ENCODE data around the gene CCNT2. TPM values are rescaled to one million over a fixed set of nuclear protein-coding genes. Genes with fewer than 3 reads are reported as not detected.

The CCNT2 gene
- total RNA-seq, 4 donors from 2014 or later, result 26.2 to 61.9 (median 48.0) TPM

DNA sequence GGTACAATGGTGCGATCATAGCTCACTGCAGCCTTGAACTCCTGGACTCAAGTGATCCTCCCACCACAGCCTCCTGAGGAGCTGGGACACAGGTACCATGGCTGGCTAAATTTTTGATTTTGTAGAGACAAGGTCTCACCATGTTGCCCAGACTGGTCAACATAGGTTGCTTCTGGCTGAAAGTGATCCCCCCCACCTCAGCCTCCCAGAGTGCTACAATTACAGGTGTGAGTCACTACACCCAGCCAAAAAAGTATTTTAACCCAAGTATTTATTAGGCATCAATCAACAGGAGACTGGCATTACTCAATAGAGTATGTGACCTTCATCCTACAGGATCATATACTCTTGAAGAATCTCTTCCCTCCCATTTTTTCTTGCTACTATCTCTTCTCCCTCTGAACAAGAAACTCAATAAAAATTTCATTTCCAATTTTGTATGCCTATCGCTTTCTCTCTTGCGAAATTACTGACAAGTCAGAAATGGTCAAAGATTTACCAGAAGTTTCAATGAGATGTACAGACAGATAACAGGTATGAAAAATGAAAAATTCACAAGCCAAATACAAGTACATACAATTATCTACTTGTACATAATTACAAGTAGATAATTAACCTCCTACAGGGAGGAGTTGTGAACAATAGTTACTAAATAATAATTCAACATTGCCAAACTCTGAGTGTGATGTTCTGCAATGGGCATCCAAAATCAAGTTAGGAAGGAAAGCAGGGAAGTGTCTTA lies 34.9 kb upstream of the CCNT2 start:
- no peaks in the 10 kb centered on the region for H3K27me3 ChIP-seq
- no peaks in the 10 kb centered on the region for H3K4me1 ChIP-seq
- no peak overlapping the region for H3K27ac ChIP-seq
- DNase-seq, result no peak
- H3K4me3 ChIP-seq, result no peak overlapping the region
- H3K9me3 ChIP-seq, result no peaks in the 10 kb centered on the region
- no peaks in the 10 kb centered on the region for H3K36me3 ChIP-seq
- TF ChIP-seq POLR2A (IDR thresholded peaks at IDR 0.05), result no peak
- TF ChIP-seq, protein P1, sequence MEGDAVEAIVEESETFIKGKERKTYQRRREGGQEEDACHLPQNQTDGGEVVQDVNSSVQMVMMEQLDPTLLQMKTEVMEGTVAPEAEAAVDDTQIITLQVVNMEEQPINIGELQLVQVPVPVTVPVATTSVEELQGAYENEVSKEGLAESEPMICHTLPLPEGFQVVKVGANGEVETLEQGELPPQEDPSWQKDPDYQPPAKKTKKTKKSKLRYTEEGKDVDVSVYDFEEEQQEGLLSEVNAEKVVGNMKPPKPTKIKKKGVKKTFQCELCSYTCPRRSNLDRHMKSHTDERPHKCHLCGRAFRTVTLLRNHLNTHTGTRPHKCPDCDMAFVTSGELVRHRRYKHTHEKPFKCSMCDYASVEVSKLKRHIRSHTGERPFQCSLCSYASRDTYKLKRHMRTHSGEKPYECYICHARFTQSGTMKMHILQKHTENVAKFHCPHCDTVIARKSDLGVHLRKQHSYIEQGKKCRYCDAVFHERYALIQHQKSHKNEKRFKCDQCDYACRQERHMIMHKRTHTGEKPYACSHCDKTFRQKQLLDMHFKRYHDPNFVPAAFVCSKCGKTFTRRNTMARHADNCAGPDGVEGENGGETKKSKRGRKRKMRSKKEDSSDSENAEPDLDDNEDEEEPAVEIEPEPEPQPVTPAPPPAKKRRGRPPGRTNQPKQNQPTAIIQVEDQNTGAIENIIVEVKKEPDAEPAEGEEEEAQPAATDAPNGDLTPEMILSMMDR (IDR thresholded peaks at IDR 0.05), result no peak

DNA sequence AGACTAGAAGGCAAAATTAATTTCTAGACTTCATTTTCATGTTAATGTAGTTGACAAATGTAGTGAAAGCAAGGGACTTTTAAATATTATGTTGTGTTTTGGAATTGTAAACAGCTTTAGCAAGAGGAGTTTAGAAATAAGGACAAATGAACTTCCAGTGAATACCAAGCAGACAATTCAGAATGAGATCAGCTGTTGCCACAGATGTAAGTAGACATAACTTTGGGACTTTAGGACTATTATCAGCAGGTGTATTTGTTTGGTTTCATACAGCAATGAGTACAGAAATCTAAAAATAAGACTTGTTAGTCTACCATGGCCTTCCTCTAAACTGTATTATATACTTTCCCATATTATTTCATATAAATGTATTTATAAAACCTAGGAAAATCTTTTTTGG lies 34.2 kb upstream of the CCNT2 start:
- H3K9me3 ChIP-seq, result no peaks in the 10 kb centered on the region
- H3K4me1 ChIP-seq, result no peaks in the 10 kb centered on the region
- no peak for DNase-seq
- H3K36me3 ChIP-seq, result no peaks in the 10 kb centered on the region
- H3K27me3 ChIP-seq, result no peaks in the 10 kb centered on the region
- no peak overlapping the region for H3K27ac ChIP-seq
- TF ChIP-seq, protein P1 (IDR thresholded peaks at IDR 0.05), result no peak
- no peak for TF ChIP-seq POLR2A (IDR thresholded peaks at IDR 0.05)
- H3K4me3 ChIP-seq, result no peak overlapping the region

DNA sequence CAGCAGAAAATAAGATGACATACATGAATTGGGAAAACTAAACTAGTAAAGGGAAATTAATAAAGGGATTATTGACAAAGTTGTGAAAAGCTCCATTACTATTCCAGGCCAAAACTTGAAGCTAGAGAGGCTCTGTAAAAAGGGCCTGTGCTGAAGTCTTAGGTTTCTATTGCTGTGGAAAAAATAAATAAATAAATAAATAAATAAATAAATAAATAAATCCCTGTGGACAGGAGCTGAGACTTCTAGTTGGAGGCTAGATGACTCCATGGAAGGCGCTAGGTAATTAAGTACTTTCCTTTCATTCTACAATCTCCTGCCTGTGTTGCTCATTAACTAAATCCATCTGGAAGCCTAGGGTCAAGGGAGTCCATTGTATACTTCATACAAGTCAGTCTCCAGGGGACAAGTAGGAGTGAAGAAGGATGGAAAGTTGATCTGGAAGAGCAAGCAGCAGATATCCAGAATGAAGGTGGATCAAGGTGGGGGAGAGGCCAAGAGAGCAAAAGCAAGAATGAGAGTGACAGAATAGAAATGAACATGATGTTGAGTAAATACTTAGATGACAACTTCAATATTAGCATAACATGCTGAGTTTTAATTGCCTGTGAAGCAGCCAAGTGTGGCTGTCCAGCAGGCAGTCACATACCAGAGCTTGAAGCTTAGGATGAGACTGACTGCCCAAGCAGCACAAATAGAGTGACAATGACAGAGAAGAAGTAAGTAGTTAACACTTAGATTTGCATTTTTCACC lies 26.2 kb upstream of the CCNT2 start:
- H3K36me3 ChIP-seq, result no peaks in the 10 kb centered on the region
- H3K27ac ChIP-seq, result no peak overlapping the region

DNA sequence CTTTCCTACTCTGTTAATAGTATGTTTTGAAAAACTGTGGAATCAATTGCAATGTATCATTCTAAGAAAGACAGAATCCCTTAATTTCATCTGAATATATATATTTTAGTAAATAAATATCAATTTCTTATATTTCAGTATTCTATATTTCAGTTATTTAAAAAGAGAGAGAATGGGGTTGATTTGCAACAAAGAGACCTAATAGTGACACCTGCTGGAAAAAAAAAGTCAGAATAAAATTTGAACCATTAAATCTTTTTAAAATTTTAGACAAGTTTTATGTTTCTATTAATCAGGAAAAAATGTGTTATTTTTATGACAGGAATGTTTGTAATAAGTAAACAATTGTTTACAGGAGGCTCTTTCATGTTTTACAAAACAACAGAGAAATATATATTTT lies 20.7 kb upstream of the CCNT2 start:
- no peak for DNase-seq
- Histone ChIP-seq H3K36me3 (no peaks in the 10 kb centered on the region), H3K9me3 (no peaks in the 10 kb centered on the region), H3K27ac (no peak overlapping the region), H3K4me3 (no peak overlapping the region), H3K27me3 (no peaks in the 10 kb centered on the region), H3K4me1 (no peaks in the 10 kb centered on the region)
- TF ChIP-seq, protein P1 (IDR thresholded peaks at IDR 0.05), result peak in 3 of 6 experiments; percentile 13 to 53 (median 24)
- no peak for TF ChIP-seq POLR2A (IDR thresholded peaks at IDR 0.05)

More for the DNA sequence above, 26.2 kb upstream of the CCNT2 start:
- Histone ChIP-seq H3K27me3 (no peaks in the 10 kb centered on the region), H3K4me1 (no peaks in the 10 kb centered on the region), H3K4me3 (no peak overlapping the region), H3K9me3 (no peaks in the 10 kb centered on the region)
- TF ChIP-seq, protein P1 (IDR thresholded peaks at IDR 0.05), result no peak
- no peak for TF ChIP-seq POLR2A (IDR thresholded peaks at IDR 0.05)
- DNase-seq, result no peak

DNA sequence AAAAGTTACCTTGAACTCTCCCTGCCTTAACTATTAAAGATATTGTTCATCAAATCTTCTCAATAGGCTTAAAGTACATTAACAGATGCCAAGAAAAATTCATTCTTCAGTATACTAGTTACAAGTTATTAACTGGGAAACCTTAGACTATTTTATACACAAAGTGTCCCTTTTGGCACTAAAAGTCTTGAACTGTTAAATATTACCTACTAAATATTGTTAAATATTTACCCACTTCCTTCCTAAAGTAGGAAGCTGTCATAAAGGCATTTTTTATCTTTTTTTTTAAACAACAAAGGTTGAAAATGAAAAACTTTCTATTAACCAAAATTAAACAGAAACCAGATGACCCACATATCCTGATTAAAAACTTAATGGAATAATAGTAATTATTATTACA lies 19.4 kb upstream of the CCNT2 start:
- H3K4me3 ChIP-seq, result no peak overlapping the region
- no peaks in the 10 kb centered on the region for H3K9me3 ChIP-seq
- no peaks in the 10 kb centered on the region for H3K36me3 ChIP-seq
- no peaks in the 10 kb centered on the region for H3K4me1 ChIP-seq
- no peak for TF ChIP-seq POLR2A (IDR thresholded peaks at IDR 0.05)
- TF ChIP-seq, protein P1 (IDR thresholded peaks at IDR 0.05), result no peak
- H3K27ac ChIP-seq, result no peak overlapping the region
- no peaks in the 10 kb centered on the region for H3K27me3 ChIP-seq
- no peak for DNase-seq

Data from Peyer's patch (tissue), 4 donors.